ENCODE results near the gene ADCY4.
A peak's percentile ranks its signal among the peaks of the same experiment; 100 is the strongest.
"Not testable (repeated sequence)": the region's sequence is repeated elsewhere in the genome, so short reads cannot be mapped to it uniquely, and the experiment has no call there.

Gene ADCY4

DNA sequence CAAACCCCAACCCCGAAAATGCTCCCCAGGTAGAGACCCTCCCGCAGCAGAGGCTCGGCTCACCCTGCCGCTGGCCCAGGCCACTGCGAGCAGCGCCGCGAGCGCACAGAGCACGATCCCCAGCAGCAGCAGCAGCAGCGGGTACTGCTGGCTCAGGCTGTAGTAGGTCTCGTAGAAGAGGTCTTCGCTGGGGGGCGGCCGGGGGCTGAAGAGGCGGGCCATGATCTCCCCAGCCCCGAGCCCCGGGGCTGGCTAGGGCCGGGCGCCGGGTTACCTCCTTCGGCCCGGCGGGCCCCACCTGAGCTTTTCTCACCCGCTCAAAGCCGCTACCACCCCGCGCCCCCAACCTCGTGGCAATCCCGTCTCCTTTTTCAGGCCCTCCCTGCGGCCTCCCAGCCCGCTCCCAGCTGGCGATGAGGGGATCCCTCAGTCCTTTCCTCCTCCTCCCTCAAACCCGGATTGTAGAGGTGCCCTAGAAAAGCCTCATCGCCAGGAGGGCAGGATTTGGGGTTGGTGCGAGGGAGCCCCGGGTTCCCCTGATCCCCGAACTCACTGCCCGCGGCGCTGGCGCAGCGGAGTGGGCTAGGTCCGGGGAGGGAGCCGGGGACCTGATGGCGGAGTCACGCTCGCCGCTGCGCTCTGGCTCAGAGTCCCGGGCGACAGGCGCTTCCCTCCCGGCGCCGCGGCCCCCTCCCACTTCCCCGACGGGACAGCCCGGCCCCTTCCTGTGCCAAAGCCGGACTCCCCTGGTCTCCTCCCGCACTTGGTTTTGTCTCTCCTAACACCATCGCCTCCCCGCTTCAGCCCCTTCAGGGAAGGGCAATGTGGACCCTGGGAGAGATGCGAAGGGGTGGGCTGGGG is at the start of gene ADCY4:
ADCY4 (minus strand) TSS at position 641 of the 861 bp plus-strand sequence; CDS start at position 222, 419 bp downstream.
- no peak for DNase-seq

DNA sequence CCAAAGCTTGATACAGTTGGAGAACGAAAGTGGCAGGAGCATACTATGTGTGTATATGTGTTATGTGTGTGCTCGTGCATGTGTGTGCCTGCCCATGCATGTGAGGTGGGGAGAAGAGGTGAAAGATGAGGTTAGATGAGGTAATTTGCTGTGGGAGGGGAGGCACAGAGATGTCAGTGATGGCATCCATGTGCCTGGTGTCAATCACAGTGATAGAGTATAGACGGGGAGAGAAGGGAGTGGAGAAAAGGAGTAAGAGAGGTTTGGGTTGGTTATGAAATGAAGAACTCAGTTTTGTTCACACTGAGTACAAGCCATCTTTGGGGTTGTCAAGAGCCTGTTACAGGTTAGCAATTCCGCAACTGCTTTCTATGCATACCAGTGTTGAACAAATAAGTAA is 49.3 kb upstream of the ADCY4 start:
- DNase-seq: no peak

DNA sequence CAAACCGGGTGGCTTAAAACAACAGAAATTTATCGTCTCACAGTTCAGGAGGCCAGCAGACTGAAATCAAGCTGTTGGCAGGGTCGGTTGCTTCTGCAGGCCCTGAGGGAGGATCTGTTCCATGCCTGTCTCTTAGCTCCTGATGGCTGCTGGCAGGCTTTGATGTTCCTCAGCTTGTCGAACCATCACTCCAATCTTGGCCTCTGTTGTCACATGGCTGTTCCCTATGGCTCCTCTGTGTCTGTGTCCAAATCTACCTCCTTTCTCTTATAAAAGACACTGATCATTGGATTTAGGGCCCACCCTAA is 47.1 kb upstream of the ADCY4 start:
- no peak for DNase-seq

- no peak for DNase-seq
Observed at GRCh38 chr14:24381363-24382063, 46.6 kb upstream of the ADCY4 start.

DNA sequence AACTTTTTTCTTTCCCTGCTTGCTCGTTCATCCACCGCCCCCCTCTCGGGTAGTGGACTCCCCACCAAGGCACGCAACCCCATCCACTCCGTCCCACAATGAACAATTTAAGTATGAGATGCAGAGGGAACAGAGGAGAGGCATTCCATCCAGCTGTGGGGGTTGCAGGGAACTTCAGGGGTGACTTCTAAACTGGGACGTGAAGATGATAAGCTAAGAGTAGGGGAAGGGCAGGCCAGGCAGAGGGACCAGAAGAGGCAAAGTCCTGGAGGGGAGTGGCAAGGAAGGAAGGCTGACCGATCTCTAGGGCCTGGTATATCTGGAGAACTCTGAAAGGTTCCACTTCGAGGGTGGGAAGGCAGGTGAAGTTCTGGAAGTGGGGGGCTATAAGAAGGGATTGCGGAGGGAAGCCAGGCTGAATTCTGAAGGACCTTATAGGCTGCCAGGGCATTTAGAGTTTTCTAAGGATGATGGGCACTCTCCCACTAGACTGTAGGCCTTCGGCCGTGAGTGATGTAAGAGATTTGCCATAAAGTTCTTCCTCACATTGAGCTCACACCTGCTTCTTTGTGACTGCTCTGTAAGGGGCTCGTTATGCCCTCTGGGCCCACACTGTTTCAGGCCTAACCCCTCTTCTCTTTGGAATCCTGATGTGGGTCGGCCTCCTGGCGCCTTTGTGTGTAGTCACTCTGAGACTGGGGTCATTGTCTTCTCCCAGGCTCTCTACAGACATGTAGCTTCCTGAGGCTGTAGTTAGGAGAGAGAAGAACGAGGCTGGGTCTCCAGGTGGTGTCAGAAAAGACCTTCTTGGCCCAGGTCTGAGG is 45.2 kb upstream of the ADCY4 start:
- DNase-seq: no peak

DNA sequence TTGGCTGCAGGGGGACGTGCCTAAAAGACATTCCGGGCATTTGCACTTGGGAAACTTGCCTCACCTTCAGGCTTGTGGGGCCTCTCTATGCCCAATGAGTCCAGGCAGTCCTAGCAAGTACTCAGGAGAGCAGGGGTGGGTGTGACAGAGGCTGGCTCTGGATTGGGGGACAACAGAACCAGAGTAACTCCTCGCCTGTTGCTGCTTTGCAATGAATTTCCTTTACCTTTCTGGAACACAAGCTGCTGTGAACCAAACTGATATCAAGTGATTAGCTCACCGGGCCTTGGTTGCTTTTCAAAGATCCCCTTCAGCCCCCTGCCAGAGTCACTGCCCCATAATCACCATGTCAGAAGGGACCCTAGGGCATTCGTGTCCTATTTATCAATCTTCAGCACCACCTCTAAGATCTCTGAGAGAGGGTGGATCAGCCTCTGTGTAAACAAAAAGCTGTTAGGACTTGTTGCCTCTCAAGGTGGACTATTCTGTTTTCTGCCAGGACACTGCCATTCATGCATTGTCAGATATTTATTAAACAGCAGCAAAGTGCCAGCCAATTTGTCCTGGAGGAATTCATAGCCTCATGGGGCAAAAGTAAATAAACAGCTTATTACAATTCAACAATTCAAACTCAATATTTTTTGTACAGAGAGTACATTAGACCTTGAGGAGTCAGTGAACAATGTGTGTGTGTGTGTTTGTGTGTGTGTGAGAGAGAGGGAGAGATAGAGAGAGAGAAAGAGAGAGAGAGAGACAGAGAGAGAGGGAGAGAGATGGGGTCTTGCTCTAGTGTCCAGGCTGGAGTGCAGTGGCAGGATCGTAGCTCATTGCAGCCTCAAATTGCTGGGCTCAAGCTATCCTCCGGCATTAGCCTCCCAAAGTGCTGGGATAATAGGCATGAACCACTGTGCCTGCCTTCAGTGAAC is 44.4 kb upstream of the ADCY4 start:
- DNase-seq: no peak

- no peak for DNase-seq
Observed at GRCh38 chr14:24378327-24378726, 43.5 kb upstream of the ADCY4 start.

GRCh38 chr14:24377657-24378056 is 42.8 kb upstream of the ADCY4 start:
- peak; percentile 7 for DNase-seq

GRCh38 chr14:24377126-24377525 is 42.3 kb upstream of the ADCY4 start:
- DNase-seq: no peak

DNA sequence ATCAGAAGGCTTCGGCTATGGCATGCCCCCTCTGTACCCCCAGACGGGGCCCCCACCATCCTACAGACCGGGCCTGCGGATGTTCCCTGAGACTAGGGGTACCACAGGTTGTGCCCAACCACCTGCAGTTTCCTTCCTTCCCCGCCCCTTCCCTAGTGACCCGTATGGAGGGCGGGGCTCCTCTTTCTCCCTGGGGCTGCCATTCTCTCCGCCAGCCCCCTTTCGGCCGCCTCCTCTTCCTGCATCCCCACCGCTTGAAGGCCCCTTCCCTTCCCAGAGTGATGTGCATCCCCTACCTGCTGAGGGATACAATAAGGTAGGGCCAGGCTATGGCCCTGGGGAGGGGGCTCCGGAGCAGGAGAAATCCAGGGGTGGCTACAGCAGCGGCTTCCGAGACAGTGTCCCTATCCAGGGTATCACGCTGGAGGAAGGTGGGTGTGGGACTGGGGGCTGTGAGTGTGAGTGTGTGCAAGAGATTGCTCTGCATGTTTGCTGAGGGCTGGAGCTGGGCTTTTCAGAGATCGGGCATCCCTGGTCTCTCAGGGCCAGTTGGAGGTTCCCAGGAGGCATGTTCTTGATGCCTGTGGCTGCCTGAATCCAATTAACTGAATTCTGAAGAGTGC is 41.7 kb upstream of the ADCY4 start:
- peak; percentile 65 for DNase-seq

DNA sequence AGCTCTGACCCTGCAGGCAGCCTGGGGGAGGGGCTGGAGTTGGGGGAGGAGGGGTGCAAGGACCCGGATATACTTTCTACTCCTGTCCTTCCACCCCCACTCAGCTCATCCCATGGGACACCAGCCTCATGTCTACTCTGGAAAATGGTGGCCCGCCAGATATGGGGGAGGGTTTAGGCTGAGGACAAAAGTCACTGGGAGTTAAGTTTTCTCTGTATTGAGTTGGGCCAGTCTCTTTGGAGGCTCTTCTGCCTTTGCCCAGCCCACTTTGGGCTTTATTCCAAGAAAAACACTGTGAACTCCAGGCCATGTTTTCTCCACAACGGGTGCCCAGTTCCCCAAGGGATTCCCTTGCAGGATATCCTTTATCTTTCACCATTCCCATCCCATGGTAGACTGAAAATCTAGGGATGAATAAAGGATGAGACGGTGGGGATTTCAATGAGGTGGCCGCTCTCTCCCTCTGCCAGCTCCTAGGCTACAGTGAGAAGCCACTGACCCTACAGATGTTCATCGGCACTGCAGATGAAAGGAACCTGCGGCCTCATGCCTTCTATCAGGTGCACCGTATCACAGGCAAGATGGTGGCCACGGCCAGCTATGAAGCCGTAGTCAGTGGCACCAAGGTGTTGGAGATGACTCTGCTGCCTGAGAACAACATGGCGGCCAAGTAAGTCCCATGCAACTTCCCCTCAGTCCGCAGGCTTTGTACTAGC is 38.0 kb upstream of the ADCY4 start:
- DNase-seq: no peak

DNA sequence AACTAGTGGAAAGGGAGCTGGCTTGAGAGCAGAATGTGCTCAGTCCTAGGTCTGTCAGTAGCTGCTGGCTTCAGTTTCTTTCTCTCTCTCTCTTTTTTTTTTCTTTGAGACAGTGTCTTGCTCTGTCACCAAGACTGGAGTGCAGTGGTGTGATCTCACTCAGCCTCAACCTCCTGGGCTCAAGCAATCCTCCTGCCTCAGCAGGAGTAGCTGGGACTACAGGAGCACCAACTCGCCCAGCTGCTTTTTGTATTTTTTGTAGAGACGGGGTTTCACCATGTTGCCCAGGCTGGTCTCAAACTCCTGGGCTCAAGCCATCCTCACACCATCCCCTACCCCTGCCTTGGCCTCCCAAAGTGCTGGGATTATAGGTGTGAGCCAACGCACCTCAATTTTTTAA is 36.7 kb upstream of the ADCY4 start:
- DNase-seq: not testable (repeated sequence)

GRCh38 chr14:24370748-24371147 is 35.9 kb upstream of the ADCY4 start:
- no peak for DNase-seq

DNA sequence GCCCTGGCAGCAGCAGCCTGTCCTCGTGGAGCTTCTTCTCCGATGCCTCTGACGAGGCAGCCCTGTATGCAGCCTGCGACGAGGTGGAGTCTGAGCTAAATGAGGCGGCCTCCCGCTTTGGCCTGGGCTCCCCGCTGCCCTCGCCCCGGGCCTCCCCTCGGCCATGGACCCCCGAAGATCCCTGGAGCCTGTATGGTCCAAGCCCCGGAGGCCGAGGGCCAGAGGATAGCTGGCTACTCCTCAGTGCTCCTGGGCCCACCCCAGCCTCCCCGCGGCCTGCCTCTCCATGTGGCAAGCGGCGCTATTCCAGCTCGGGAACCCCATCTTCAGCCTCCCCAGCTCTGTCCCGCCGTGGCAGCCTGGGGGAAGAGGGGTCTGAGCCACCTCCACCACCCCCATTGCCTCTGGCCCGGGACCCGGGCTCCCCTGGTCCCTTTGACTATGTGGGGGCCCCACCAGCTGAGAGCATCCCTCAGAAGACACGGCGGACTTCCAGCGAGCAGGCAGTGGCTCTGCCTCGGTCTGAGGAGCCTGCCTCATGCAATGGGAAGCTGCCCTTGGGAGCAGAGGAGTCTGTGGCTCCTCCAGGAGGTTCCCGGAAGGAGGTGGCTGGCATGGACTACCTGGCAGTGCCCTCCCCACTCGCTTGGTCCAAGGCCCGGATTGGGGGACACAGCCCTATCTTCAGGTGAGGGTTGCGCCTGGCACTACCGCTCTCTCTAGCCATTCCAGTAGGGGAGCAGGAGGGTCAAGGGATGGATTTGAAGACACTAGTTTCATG is 35.2 kb upstream of the ADCY4 start:
- no peak for DNase-seq

- no peak for DNase-seq
Observed at GRCh38 chr14:24369463-24369862, 34.6 kb upstream of the ADCY4 start.

DNA sequence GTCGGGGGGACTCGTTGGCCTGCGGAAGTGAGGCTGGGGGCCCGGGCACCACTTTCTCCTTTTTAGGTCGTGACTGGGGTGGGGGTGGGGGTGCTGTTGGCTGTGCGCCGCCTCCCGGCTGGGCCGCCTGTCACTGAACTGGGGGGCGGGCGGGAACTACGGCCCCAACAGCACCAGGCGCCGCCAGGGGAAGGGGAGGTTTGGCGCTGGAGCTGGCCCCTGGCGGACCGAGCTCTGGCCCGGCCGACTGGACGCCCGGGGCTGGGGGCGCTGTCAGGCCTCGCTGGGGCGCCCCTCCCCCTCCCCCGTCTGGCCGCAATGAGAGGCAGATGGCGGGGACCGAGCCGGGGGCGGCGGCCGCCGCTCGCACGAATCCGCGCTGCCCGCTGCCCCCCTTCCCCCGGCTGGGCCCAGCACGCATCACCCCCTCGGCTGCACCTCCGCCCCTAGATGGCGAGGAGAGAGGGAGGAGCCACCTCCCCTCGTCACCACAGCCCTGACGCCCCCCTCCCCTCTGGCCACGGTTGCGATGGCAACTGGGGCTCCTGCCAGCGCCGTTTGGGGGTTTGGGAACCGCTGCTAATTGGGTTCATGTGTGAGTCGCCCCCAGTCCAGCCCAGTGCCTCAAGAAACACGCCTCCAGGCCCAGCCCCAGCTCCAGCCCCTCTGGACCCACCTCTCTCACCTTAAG is 33.8 kb upstream of the ADCY4 start:
- peak; percentile 33 for DNase-seq

GRCh38 chr14:24368212-24368561 is 33.3 kb upstream of the ADCY4 start:
- DNase-seq: no peak

- peak; percentile 67 for DNase-seq
Observed at GRCh38 chr14:24367514-24368211, 32.8 kb upstream of the ADCY4 start, which contains the start of gene NFATC4. NFATC4 (plus strand) TSS chr14:24368184; CDS start chr14:24368341, 157 bp downstream.
